GM19023 (cell line): Measurements from ENCODE around the gene NTM.

ENCODE experiments used
- ATAC-seq: cut with Tn5 transposase; IDR thresholded peaks from one replicate; pipeline ENCODE4 v1.9.1; 2021; ENCODE audit warnings: mild to moderate bottlenecking, moderate library complexity; ENCODE audit not compliant: unreplicated experiment

The NTM gene

GRCh38 chr11:132257871-132258270 is 887.5 kb downstream of the NTM start:
- no peak for ATAC-seq

- ATAC-seq: no peak
These were observed 888.5 kb downstream of the NTM start for GRCh38 chr11:132258875-132259274.

GRCh38 chr11:132260636-132261035 is 890.2 kb downstream of the NTM start:
- ATAC-seq: no peak

- no peak for ATAC-seq
These were observed 892.8 kb downstream of the NTM start for GRCh38 chr11:132263241-132263640.

GRCh38 chr11:132263875-132264274 is 893.5 kb downstream of the NTM start:
- no peak for ATAC-seq

- no peak for ATAC-seq
These were observed 894.2 kb downstream of the NTM start for GRCh38 chr11:132264616-132265015.

GRCh38 chr11:132278801-132279574 is 908.6 kb downstream of the NTM start:
- no peak for ATAC-seq

GRCh38 chr11:132284048-132284447 is 913.6 kb downstream of the NTM start:
- no peak for ATAC-seq

- no peak for ATAC-seq
These were observed 914.2 kb downstream of the NTM start for GRCh38 chr11:132284611-132285010.

GRCh38 chr11:132285631-132286030 is 915.2 kb downstream of the NTM start:
- no peak for ATAC-seq

GRCh38 chr11:132286106-132286505 is 915.7 kb downstream of the NTM start:
- ATAC-seq: no peak

GRCh38 chr11:132288036-132288435 is 917.6 kb downstream of the NTM start:
- ATAC-seq: no peak

GRCh38 chr11:132289590-132290256 is 919.3 kb downstream of the NTM start:
- no peak for ATAC-seq

- no peak for ATAC-seq
These were observed 923.2 kb downstream of the NTM start for GRCh38 chr11:132293586-132293985.

GRCh38 chr11:132296946-132297610 is 926.7 kb downstream of the NTM start:
- no peak for ATAC-seq

GRCh38 chr11:132298357-132298756 is 927.9 kb downstream of the NTM start:
- no peak for ATAC-seq

- no peak for ATAC-seq
These were observed 929.9 kb downstream of the NTM start for GRCh38 chr11:132300283-132300682.

GRCh38 chr11:132301465-132301864 is 931.0 kb downstream of the NTM start:
- ATAC-seq: no peak

GRCh38 chr11:132301900-132302299 is 931.5 kb downstream of the NTM start:
- ATAC-seq: no peak

GRCh38 chr11:132307309-132308020 is 937.0 kb downstream of the NTM start:
- no peak for ATAC-seq
